Spinal cord (tissue), 10 donors: ENCODE results near the gene PLAGL1. TPM values are rescaled to one million over a fixed set of nuclear protein-coding genes. Genes with fewer than 3 reads are reported as not detected.

Experiments
- DNase-seq, 6 donors: peaks; one replicate each; pipeline versions ENCODE4 v3.0.0 to v3.0.0-alpha.2; 2013 to 2015; ENCODE audit warnings: low spot score in 6 of 6, low read depth in 4 of 6
- H3K27ac ChIP-seq: one replicate; pipeline ENCODE4 v1.5.1; 2013; ENCODE audit warnings: low read depth, low read length, control low read depth
- H3K27me3 ChIP-seq: one replicate; pipeline ENCODE4 v1.6.1; 2013; ENCODE audit warnings: low read length; ENCODE audit not compliant: control insufficient read depth, insufficient read depth
- H3K36me3 ChIP-seq: one replicate; pipeline ENCODE4 v1.6.1; 2013; ENCODE audit warnings: low read length; ENCODE audit not compliant: control insufficient read depth, insufficient read depth
- H3K4me1 ChIP-seq: one replicate; pipeline ENCODE4 v1.6.1; 2013; ENCODE audit warnings: low read length; ENCODE audit not compliant: control insufficient read depth, insufficient read depth
- H3K4me3 ChIP-seq: one replicate; pipeline ENCODE4 v1.5.1; 2013; ENCODE audit warnings: low read depth, low read length, control low read depth
- H3K9me3 ChIP-seq: one replicate; pipeline ENCODE4 v1.6.1; 2013; ENCODE audit warnings: low read length; ENCODE audit not compliant: control insufficient read depth, insufficient read depth
- WGBS: methylation state at CpG from one replicate; pipeline ENCODE4 v1.1.5; 2013; ENCODE audit warnings: missing lambda C conversion rate; ENCODE audit not compliant: insufficient coverage; 5-methylcytosine and 5-hydroxymethylcytosine counted together
- polyA plus RNA-seq, 2 donors: library from polyadenylated mRNA; unstranded; fragments of 120-200 nt; gene quantifications; one replicate each; pipeline ENCODE4 v1.2.1, GENCODE V29; 2013; ENCODE audit not compliant: insufficient read length in 2 of 2
- total RNA-seq, 2 donors: library from RNA; depleted of rRNA in 1 of 2; stranded (reverse); fragments of 120-200 nt in 1 of 2; fragments of >200 nt in 1 of 2; gene quantifications; one replicate each; pipeline versions ENCODE4 v1.2.3 to v1.2.4, GENCODE V29; 2013 to 2014
- donor health status: healthy.

The PLAGL1 gene
- total and polyA plus RNA-seq, 4 donors = 20.4 to 28.0 (median 23.1) TPM

GRCh38 chr6:143969077-143969476 is 39.0 kb downstream of the PLAGL1 start:
- Histone ChIP-seq H3K36me3 (no peaks in the 10 kb centered on the region), H3K27ac (no peak overlapping the region), H3K9me3 (no peaks in the 10 kb centered on the region), H3K4me3 (no peak overlapping the region), H3K27me3 (no peaks in the 10 kb centered on the region), H3K4me1 (peaks cover 4% of the 10 kb centered on the region)
- no peak for DNase-seq
- WGBS = no CpG with 5 or more reads among the region's 2 CpGs

DNA sequence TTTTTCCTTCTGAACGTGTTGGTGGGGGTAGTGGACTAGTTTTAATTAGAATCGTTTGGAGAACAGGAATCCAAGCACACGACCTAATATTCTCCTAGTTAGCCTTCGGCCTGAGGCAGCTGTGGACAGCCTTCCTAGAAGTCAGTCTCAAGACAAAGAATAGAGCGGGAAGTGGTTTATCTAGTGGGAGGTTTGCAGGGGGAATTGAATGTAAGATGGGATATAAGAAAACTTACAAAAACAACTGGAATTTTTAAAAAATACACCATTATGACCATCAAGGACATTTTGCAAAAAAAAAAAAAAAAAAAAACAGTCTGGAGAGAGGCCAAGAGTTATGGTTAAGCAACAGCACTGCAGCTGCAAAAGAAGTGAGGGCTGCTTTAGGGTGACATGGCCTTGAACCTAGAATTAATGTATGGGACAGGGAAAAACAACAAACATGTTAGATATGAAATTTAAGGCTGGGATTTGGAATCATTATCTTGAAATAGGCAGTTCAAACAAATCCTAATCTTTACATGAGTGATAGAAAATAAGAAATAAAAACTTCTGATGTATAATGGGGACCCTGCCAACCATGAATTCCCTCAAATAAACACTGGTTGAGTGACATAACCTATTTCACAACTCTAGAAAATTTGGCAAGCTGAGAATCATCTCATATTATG is 40.2 kb downstream of the PLAGL1 start:
- Histone ChIP-seq H3K9me3 (no peaks in the 10 kb centered on the region), H3K27me3 (no peaks in the 10 kb centered on the region), H3K36me3 (no peaks in the 10 kb centered on the region), H3K4me3 (no peak overlapping the region), H3K4me1 (no peaks in the 10 kb centered on the region), H3K27ac (no peak overlapping the region)
- WGBS = no CpG with 5 or more reads among the region's 5 CpGs
- no peak for DNase-seq

- no peaks in the 10 kb centered on the region for H3K27me3 ChIP-seq
- DNase-seq = peak in 1 of 6 donors; percentile 59
- no CpG with 5 or more reads among the region's 1 CpG for WGBS
- H3K36me3 ChIP-seq = no peaks in the 10 kb centered on the region
- H3K4me3 ChIP-seq = no peak overlapping the region
- H3K27ac ChIP-seq = no peak overlapping the region
- H3K9me3 ChIP-seq = no peaks in the 10 kb centered on the region
- no peaks in the 10 kb centered on the region for H3K4me1 ChIP-seq
These were observed 41.7 kb downstream of the PLAGL1 start for GRCh38 chr6:143966312-143966711.

DNA sequence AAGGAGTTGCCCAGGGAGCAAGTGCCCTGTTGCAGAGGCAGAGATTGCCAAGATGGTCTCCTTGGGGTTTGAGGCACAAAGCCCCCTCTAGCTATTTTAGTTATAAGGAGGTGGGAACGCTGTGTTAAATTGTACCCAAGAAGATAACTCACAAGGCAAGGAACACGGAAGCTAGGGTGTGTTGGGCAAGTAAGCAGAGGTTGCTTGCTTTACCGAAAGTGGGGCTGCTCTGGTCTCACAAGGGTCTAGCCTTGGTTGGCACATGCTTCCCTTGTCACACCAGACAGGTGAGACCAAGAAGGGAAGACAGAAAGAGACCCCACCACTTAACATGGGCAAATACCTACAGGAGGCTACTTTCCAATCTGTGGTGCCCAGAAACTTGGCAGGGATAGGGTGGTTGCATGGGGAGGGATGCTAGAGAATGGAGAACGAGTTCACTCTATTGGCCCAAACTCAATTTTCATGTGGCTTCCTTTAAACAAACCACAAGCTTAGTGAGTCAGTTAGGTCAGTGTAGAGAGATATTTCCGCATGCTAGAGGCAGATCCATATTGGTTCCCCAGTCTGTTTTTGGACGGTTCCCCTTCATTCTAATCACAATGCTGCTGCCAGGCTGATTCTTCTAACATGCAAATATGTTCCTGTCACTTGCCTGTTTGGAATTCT is 42.4 kb downstream of the PLAGL1 start:
- DNase-seq = peak in 1 of 6 donors; percentile 16
- Histone ChIP-seq H3K4me3 (no peak overlapping the region), H3K27me3 (no peaks in the 10 kb centered on the region), H3K27ac (no peak overlapping the region), H3K9me3 (no peaks in the 10 kb centered on the region), H3K4me1 (no peaks in the 10 kb centered on the region), H3K36me3 (no peaks in the 10 kb centered on the region)
- 75% methylated on average over 5 of the region's 6 CpGs for WGBS

GRCh38 chr6:143964674-143965081 is 43.4 kb downstream of the PLAGL1 start:
- peak in 1 of 6 donors; percentile 7 for DNase-seq
- H3K9me3 ChIP-seq = no peaks in the 10 kb centered on the region
- H3K4me3 ChIP-seq = no peak overlapping the region
- H3K27ac ChIP-seq = no peak overlapping the region
- no peaks in the 10 kb centered on the region for H3K4me1 ChIP-seq
- H3K36me3 ChIP-seq = no peaks in the 10 kb centered on the region
- H3K27me3 ChIP-seq = no peaks in the 10 kb centered on the region
- 61% methylated on average over 3 of the region's 6 CpGs for WGBS

GRCh38 chr6:143963158-143963919 is 44.7 kb downstream of the PLAGL1 start:
- H3K27ac ChIP-seq = no peak overlapping the region
- DNase-seq = no peak
- no peak overlapping the region for H3K4me3 ChIP-seq
- peaks cover 4% of the 10 kb centered on the region for H3K4me1 ChIP-seq
- 43% methylated on average over 4 of the region's 7 CpGs for WGBS
- H3K36me3 ChIP-seq = no peaks in the 10 kb centered on the region
- no peaks in the 10 kb centered on the region for H3K27me3 ChIP-seq
- no peaks in the 10 kb centered on the region for H3K9me3 ChIP-seq

DNA sequence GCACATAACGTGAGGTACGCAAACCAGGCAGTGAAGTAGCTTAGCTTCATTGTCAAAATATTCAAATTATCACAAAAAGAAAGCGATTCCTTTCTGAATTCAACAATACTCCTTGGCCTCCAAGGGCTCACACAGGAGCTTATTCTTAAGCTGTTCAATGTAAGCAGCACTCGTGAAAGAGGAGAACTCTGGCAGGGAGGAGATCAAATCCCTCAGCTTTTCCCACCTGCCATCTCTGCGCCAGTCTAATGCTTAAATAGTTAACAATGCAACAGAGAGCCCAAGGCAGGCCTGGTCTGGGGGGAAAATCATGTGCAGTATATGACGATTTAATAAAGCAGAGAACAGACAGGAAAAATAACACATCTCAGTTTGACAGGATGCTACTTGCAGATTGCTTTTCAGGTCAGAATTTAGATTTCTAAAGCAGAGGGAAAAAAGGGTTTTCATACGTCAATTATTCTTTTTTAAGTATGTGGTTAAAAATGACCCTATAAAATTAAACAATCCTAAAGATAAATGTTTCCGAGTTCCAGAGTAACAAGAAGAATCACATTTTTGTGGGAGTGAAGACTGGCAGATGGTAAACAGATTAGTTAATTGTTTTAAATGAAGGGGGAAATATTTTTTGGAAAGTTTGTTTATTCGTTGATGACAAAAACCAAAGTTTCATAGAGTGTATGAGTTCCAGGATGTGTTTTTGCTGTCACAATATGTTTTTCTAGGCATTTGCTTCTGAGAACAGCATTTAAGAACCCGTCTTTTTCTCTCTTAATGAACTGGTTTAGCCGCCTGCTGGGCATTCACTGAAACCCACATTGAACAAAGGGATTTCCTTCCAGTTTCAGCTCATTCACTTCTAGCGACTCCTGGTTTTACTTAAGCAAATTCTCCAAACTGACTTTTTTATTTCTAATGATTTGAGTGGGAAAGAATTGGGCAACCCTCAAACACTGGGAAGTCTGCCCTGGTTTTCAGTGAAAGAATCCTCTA is 45.9 kb downstream of the PLAGL1 start:
- Histone ChIP-seq H3K27ac (no peak overlapping the region), H3K4me3 (no peak overlapping the region), H3K36me3 (no peaks in the 10 kb centered on the region), H3K9me3 (no peaks in the 10 kb centered on the region), H3K4me1 (peaks cover 4% of the 10 kb centered on the region), H3K27me3 (no peaks in the 10 kb centered on the region)
- DNase-seq = peak in 4 of 6 donors; percentile 23 to 86 (median 58)
- 10% methylated on average over 4 of the region's 12 CpGs for WGBS

- H3K36me3 ChIP-seq = no peaks in the 10 kb centered on the region
- H3K27ac ChIP-seq = no peak overlapping the region
- peaks cover 4% of the 10 kb centered on the region for H3K4me1 ChIP-seq
- H3K9me3 ChIP-seq = no peaks in the 10 kb centered on the region
- no peak overlapping the region for H3K4me3 ChIP-seq
- no peaks in the 10 kb centered on the region for H3K27me3 ChIP-seq
- WGBS = 65% methylated on average over 2 of the region's 3 CpGs
- peak in 2 of 6 donors; percentile 47 to 55 for DNase-seq
These were observed 47.0 kb downstream of the PLAGL1 start for GRCh38 chr6:143961066-143961465.

- DNase-seq = no peak
- Histone ChIP-seq H3K36me3 (no peaks in the 10 kb centered on the region), H3K4me3 (no peak overlapping the region), H3K27ac (no peak overlapping the region), H3K4me1 (peaks cover 4% of the 10 kb centered on the region), H3K27me3 (no peaks in the 10 kb centered on the region), H3K9me3 (no peaks in the 10 kb centered on the region)
- WGBS = 17% methylated on average over 1 of the region's 4 CpGs
These were observed 48.1 kb downstream of the PLAGL1 start for GRCh38 chr6:143959927-143960326.
